Neural progenitor cell (in vitro differentiated cells): ENCODE measurements around the gene ADGRG1. TPM values are rescaled to one million over a fixed set of nuclear protein-coding genes. Genes with fewer than 3 reads are reported as not detected.
A peak's percentile ranks its signal among the peaks of the same experiment; 100 is the strongest.

Source experiments
- DNase-seq: peaks from one replicate; pipeline ENCODE4 v3.0.0-alpha.2; 2016; ENCODE audit warnings: low spot score
- H2AFZ ChIP-seq: fragments of 200-600 bp; sonication (generic); replicated peaks from 2 replicates; pipeline ENCODE4 v1.6.1; 2016; ENCODE audit warnings: antibody characterized with exemption
- H3F3A ChIP-seq: fragments of 200-600 bp; sonication (generic); 2 replicates; pipeline ENCODE4 v1.6.1; 2016; ENCODE audit warnings: antibody characterized with exemption, low read depth
- H3K27ac ChIP-seq: fragments of 200-600 bp; sonication (generic); 2 replicates; pipeline ENCODE4 v1.5.1; 2016; ENCODE audit warnings: mild to moderate bottlenecking
- H3K27me3 ChIP-seq: fragments of 200-600 bp; sonication (generic); 2 replicates; pipeline ENCODE4 v1.6.1; 2016; ENCODE audit warnings: mild to moderate bottlenecking, moderate library complexity
- H3K36me3 ChIP-seq: fragments of 200-600 bp; sonication (generic); 2 replicates; pipeline ENCODE4 v1.5.1; 2016
- H3K4me1 ChIP-seq: fragments of 200-600 bp; sonication (generic); 2 replicates; pipeline ENCODE4 v1.6.1; 2016; ENCODE audit warnings: mixed run types
- H3K4me2 ChIP-seq: fragments of 200-600 bp; sonication (generic); 2 replicates; pipeline ENCODE4 v1.6.1; 2016
- H3K4me3 ChIP-seq: fragments of 200-600 bp; sonication (generic); 2 replicates; pipeline ENCODE4 v1.5.1; 2016
- H3K79me2 ChIP-seq: fragments of 200-600 bp; sonication (generic); 2 replicates; pipeline ENCODE4 v1.6.1; 2016; ENCODE audit warnings: low read depth
- H3K9ac ChIP-seq: fragments of 200-600 bp; sonication (generic); 2 replicates; pipeline ENCODE4 v1.6.1; 2016
- H3K9me3 ChIP-seq: fragments of 200-600 bp; sonication (generic); 2 replicates; pipeline ENCODE4 v1.5.1; 2016; ENCODE audit warnings: low read depth
- H4K20me1 ChIP-seq: fragments of 200-600 bp; sonication (generic); 2 replicates; pipeline ENCODE4 v1.6.1; 2016; ENCODE audit warnings: low read depth
- H3K27ac Mint-ChIP-seq: 3 replicates; pipeline ENCODE4 v1.8.0; 2021; ENCODE audit warnings: mixed read lengths
- H3K27me3 Mint-ChIP-seq: 2 replicates; pipeline ENCODE4 v1.8.0; 2022; ENCODE audit warnings: low read depth, mild to moderate bottlenecking, inconsistent platforms, moderate library complexity, mixed read lengths; ENCODE audit not compliant: insufficient read depth
- H3K36me3 Mint-ChIP-seq: 3 replicates; pipeline ENCODE4 v1.8.0; 2021; ENCODE audit warnings: mixed read lengths
- H3K4me1 Mint-ChIP-seq: 3 replicates; pipeline ENCODE4 v1.8.0; 2021; ENCODE audit warnings: mixed read lengths
- H3K4me3 Mint-ChIP-seq: 3 replicates; pipeline ENCODE4 v1.8.0; 2021; ENCODE audit warnings: mild to moderate bottlenecking, moderate library complexity, mixed read lengths
- H3K9me3 Mint-ChIP-seq: 3 replicates; pipeline ENCODE4 v1.8.0; 2020; ENCODE audit warnings: mixed read lengths
- CTCF ChIP-seq: fragments of 200-600 bp; sonication (generic); IDR thresholded peaks from 2 replicates; pipeline ENCODE4 v1.5.1; 2017; ENCODE audit warnings: antibody characterized with exemption, mild to moderate bottlenecking
- EZH2 ChIP-seq: fragments of 200-600 bp; sonication (generic); IDR thresholded peaks from 2 replicates; pipeline ENCODE4 v1.6.1; 2017; ENCODE audit warnings: antibody characterized with exemption, mild to moderate bottlenecking, moderate library complexity
- EZH2phosphoT487 ChIP-seq: fragments of 200-600 bp; sonication (generic); IDR thresholded peaks from 2 replicates; pipeline ENCODE4 v1.6.1; 2017; ENCODE audit warnings: antibody characterized with exemption
- total RNA-seq: library from RNA; depleted of rRNA; stranded (reverse); fragments of >200 nt; gene quantifications from 2 replicates; pipeline ENCODE4 v1.2.3, GENCODE V29; 2015; ENCODE audit warnings: low replicate concordance

Gene ADGRG1
- total RNA-seq, 1 donor from 2014 or later, result 8.0 TPM

- Mint-ChIP-seq H3K9me3 (no peaks in the 10 kb centered on the region), H3K4me1 (peaks cover 6% of the 10 kb centered on the region), H3K4me3 (no peak overlapping the region), H3K27me3 (peaks cover 12% of the 10 kb centered on the region), H3K36me3 (no peaks in the 10 kb centered on the region), H3K27ac (no peak overlapping the region)
- Histone ChIP-seq H3K36me3 (no peaks in the 10 kb centered on the region), H3K4me1 (peaks cover 3% of the 10 kb centered on the region), H3K9ac (no peak overlapping the region), H3K79me2 (no peaks in the 10 kb centered on the region), H3K4me2 (no peak overlapping the region), H3K4me3 (no peak overlapping the region), H3K27ac (no peak overlapping the region), H3K27me3 (no peaks in the 10 kb centered on the region), H2AFZ (no peak overlapping the region), H4K20me1 (no peaks in the 10 kb centered on the region), H3K9me3 (no peaks in the 10 kb centered on the region), H3F3A (no peaks in the 10 kb centered on the region)
- TF ChIP-seq EZH2phosphoT487 (no peak), EZH2 (no peak), CTCF (no peak)
- DNase-seq, result no peak
Observed at GRCh38 chr16:57611706-57612105, 16.7 kb upstream of the ADGRG1 start.

DNA sequence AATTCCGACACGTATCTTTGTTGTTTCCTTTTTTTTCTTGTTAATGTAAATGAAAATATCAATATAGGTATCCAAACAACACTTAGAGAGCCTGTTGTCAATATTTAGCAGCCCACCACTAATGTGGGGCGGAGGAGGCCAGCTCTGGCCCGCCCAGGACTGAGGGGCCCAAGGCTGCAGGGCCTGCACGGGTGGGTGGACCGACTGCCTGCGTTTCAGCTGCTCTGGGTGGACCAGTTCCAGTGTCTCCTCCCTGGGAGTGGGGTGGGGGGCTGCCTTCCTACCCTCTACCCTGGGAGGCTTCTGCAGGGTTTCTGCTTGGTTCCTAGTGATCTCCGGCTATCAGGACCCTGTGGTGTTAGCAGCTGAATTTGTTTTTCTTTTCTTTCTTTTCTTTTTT lies 15.9 kb upstream of the ADGRG1 start:
- H3K4me1 Mint-ChIP-seq, result peaks cover 6% of the 10 kb centered on the region
- H3K27me3 ChIP-seq, result no peaks in the 10 kb centered on the region
- H3K27ac ChIP-seq, result no peak overlapping the region
- no peak overlapping the region for H3K9ac ChIP-seq
- H3F3A ChIP-seq, result no peaks in the 10 kb centered on the region
- H3K4me2 ChIP-seq, result no peak overlapping the region
- no peaks in the 10 kb centered on the region for H3K9me3 Mint-ChIP-seq
- no peaks in the 10 kb centered on the region for H3K36me3 Mint-ChIP-seq
- peaks cover 3% of the 10 kb centered on the region for H3K4me1 ChIP-seq
- no peaks in the 10 kb centered on the region for H3K9me3 ChIP-seq
- peaks cover 12% of the 10 kb centered on the region for H3K27me3 Mint-ChIP-seq
- H3K79me2 ChIP-seq, result no peaks in the 10 kb centered on the region
- H3K4me3 ChIP-seq, result no peak overlapping the region
- no peaks in the 10 kb centered on the region for H3K36me3 ChIP-seq
- H4K20me1 ChIP-seq, result no peaks in the 10 kb centered on the region
- H3K4me3 Mint-ChIP-seq, result no peak overlapping the region
- DNase-seq, result no peak
- no peak for TF ChIP-seq EZH2phosphoT487
- no peak for TF ChIP-seq CTCF
- no peak overlapping the region for H2AFZ ChIP-seq
- no peak overlapping the region for H3K27ac Mint-ChIP-seq

- DNase-seq, result no peak
- Histone ChIP-seq H3K9me3 (no peaks in the 10 kb centered on the region), H3K79me2 (no peaks in the 10 kb centered on the region), H3F3A (no peaks in the 10 kb centered on the region), H3K36me3 (no peaks in the 10 kb centered on the region), H3K4me1 (peaks cover 3% of the 10 kb centered on the region), H2AFZ (no peak overlapping the region), H3K27me3 (no peaks in the 10 kb centered on the region), H3K4me3 (no peak overlapping the region), H3K27ac (no peak overlapping the region), H3K9ac (no peak overlapping the region), H4K20me1 (no peaks in the 10 kb centered on the region), H3K4me2 (no peak overlapping the region)
- Mint-ChIP-seq H3K4me3 (no peak overlapping the region), H3K27me3 (peaks cover 12% of the 10 kb centered on the region), H3K36me3 (no peaks in the 10 kb centered on the region), H3K27ac (no peak overlapping the region), H3K9me3 (no peaks in the 10 kb centered on the region), H3K4me1 (peaks cover 6% of the 10 kb centered on the region)
- TF ChIP-seq EZH2 (no peak), EZH2phosphoT487 (no peak), CTCF (no peak)
Observed at GRCh38 chr16:57613514-57613913, 14.9 kb upstream of the ADGRG1 start.

DNA sequence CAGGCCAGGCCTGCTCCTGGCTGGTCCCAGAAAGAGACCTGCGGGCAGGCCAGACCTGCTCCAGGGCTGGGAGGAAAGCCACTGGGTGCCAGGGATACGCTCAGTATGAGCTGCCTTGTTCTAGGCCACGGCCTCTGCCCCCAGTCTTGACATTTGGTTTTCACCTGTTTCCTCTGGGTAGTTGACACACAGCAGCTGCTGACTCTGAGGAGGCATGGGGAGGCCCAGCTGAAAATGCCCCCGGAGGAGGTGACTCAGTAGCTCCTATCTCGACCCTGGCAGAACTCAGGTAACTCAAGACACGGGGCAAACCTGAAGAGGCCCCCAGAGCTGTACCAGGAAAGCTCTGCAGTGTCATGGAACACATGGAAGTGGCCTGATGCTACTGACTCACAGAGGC lies 13.9 kb upstream of the ADGRG1 start:
- no peak for DNase-seq

More for the DNA sequence above, 13.9 kb upstream of the ADGRG1 start:
- no peaks in the 10 kb centered on the region for H3K36me3 Mint-ChIP-seq
- no peak for TF ChIP-seq CTCF
- no peak for TF ChIP-seq EZH2phosphoT487
- no peak for TF ChIP-seq EZH2
- no peak overlapping the region for H3K4me3 Mint-ChIP-seq
- H3K9me3 Mint-ChIP-seq, result no peaks in the 10 kb centered on the region
- H3K9me3 ChIP-seq, result no peaks in the 10 kb centered on the region
- peaks cover 5% of the 10 kb centered on the region for H3K4me1 ChIP-seq
- no peak overlapping the region for H2AFZ ChIP-seq
- H3K36me3 ChIP-seq, result no peaks in the 10 kb centered on the region
- H3F3A ChIP-seq, result no peaks in the 10 kb centered on the region
- no peak overlapping the region for H3K4me2 ChIP-seq
- peaks cover 12% of the 10 kb centered on the region for H3K4me1 Mint-ChIP-seq
- no peaks in the 10 kb centered on the region for H4K20me1 ChIP-seq
- peaks cover 17% of the 10 kb centered on the region for H3K27me3 Mint-ChIP-seq
- H3K9ac ChIP-seq, result no peak overlapping the region
- no peaks in the 10 kb centered on the region for H3K79me2 ChIP-seq
- H3K27ac Mint-ChIP-seq, result peak overlapping the region; percentile 46
- H3K27me3 ChIP-seq, result no peaks in the 10 kb centered on the region
- H3K4me3 ChIP-seq, result no peak overlapping the region
- no peak overlapping the region for H3K27ac ChIP-seq
